OCI-LY3 (cell line): ENCODE measurements around the gene LHFPL2.

Experiments used
- H2AFZ ChIP-seq: fragments of 200-600, 300-600 bp; shearing (Covaris generic); 2 replicates; pipeline ENCODE4 v1.6.0; 2014; ENCODE audit warnings: antibody characterized with exemption, low read depth, low read length
- H3K27ac ChIP-seq: fragments of 200-600, 300-600 bp; sonication (generic); 2 replicates; pipeline ENCODE4 v1.5.1; 2014; ENCODE audit warnings: mild to moderate bottlenecking, low read length, moderate library complexity, mixed read lengths
- H3K27me3 ChIP-seq: fragments of 200-600, 300-600 bp; sonication (generic); 2 replicates; pipeline ENCODE4 v1.6.1; 2014; ENCODE audit warnings: low read depth, low read length, mixed read lengths
- H3K36me3 ChIP-seq: fragments of 200-600, 300-600 bp; sonication (generic); replicated peaks from 2 replicates; pipeline ENCODE3; 2014; ENCODE audit warnings: low read depth, low read length, mixed read lengths
- H3K4me1 ChIP-seq: fragments of 300-600, 200-600 bp; sonication (generic); 2 replicates; pipeline ENCODE4 v1.6.1; 2014; ENCODE audit warnings: low read length, mixed read lengths
- H3K4me2 ChIP-seq: fragments of 200-600, 300-600 bp; sonication (generic); 2 replicates; pipeline ENCODE4 v1.6.1; 2014; ENCODE audit warnings: low read length, mixed read lengths
- H3K4me3 ChIP-seq: fragments of 300-600, 200-600 bp; sonication (generic); 2 replicates; pipeline ENCODE4 v1.5.1; 2014; ENCODE audit warnings: antibody characterized with exemption, mild to moderate bottlenecking, low read length, moderate library complexity
- H3K79me2 ChIP-seq: fragments of 300-600, 200-600 bp; shearing (Covaris generic); 2 replicates; pipeline ENCODE4 v1.6.1; 2014; ENCODE audit warnings: mild to moderate bottlenecking, low read length, mixed read lengths
- H3K9ac ChIP-seq: fragments of 300-600, 200-600 bp; shearing (Covaris generic); 2 replicates; pipeline ENCODE4 v1.6.0; 2014; ENCODE audit warnings: mild to moderate bottlenecking, low read length, moderate library complexity
- H3K9me3 ChIP-seq: fragments of 200-600, 300-600 bp; shearing (Covaris generic); 2 replicates; pipeline ENCODE4 v1.6.1; 2014; ENCODE audit warnings: low read length, mixed read lengths; ENCODE audit not compliant: insufficient read depth
- H4K20me1 ChIP-seq: fragments of 200-600, 300-600 bp; sonication (generic); 2 replicates; pipeline ENCODE4 v1.6.1; 2016; ENCODE audit warnings: low read length, mixed read lengths; ENCODE audit not compliant: insufficient read depth
- EZH2phosphoT487 ChIP-seq: fragments of 200-600 bp; shearing (Covaris generic); IDR thresholded peaks from 2 replicates; pipeline ENCODE4 v1.6.1; 2018; ENCODE audit warnings: antibody characterized with exemption, mixed run types, low read depth
- TF ChIP-seq, protein P1 (sequence below): fragments of 200-600, 300-600 bp; sonication (generic); IDR thresholded peaks from 2 replicates; pipeline ENCODE4 v1.5.1; 2014; ENCODE audit warnings: antibody characterized with exemption, low read length, low read depth

LHFPL2 gene

DNA sequence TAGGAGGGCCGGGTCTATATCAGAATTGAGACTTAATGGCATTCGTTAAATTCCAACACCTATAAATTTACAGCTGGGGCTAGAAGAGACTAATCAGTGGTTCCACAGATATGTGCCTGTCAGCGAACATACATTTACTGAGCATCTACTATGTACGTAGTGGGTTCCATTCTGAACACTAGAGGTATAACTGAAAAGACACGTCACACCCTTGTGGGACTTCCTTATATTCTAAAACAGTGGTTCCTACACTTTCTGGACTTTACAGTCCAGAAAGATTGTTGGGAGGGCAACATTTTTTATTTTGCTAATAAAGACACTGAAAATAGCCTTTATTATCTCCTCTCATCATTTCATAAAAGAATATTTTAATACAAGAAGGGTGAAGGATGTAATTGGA is 147.7 kb downstream of the LHFPL2 start:
- Histone ChIP-seq H3K27me3 (0 out of 2 replicates have a peak, but pooled peaks cover 4% of the 10 kb centered on the region), H3K9me3 (no peaks in the 10 kb centered on the region), H3K4me3 (no peak overlapping the region), H3K36me3 (no peaks in the 10 kb centered on the region), H3K9ac (no peak overlapping the region), H3K4me2 (no peak overlapping the region), H3K79me2 (no peaks in the 10 kb centered on the region), H2AFZ (no peak overlapping the region), H3K27ac (no peak overlapping the region), H3K4me1 (no peaks in the 10 kb centered on the region), H4K20me1 (no peaks in the 10 kb centered on the region)
- TF ChIP-seq, protein P1, sequence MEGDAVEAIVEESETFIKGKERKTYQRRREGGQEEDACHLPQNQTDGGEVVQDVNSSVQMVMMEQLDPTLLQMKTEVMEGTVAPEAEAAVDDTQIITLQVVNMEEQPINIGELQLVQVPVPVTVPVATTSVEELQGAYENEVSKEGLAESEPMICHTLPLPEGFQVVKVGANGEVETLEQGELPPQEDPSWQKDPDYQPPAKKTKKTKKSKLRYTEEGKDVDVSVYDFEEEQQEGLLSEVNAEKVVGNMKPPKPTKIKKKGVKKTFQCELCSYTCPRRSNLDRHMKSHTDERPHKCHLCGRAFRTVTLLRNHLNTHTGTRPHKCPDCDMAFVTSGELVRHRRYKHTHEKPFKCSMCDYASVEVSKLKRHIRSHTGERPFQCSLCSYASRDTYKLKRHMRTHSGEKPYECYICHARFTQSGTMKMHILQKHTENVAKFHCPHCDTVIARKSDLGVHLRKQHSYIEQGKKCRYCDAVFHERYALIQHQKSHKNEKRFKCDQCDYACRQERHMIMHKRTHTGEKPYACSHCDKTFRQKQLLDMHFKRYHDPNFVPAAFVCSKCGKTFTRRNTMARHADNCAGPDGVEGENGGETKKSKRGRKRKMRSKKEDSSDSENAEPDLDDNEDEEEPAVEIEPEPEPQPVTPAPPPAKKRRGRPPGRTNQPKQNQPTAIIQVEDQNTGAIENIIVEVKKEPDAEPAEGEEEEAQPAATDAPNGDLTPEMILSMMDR = no peak
- no peak for TF ChIP-seq EZH2phosphoT487

- H2AFZ ChIP-seq = no peak overlapping the region
- no peak overlapping the region for H3K9ac ChIP-seq
- H3K27me3 ChIP-seq = 0 out of 2 replicates have a peak, but pooled peaks cover 4% of the 10 kb centered on the region
- no peaks in the 10 kb centered on the region for H3K9me3 ChIP-seq
- H3K79me2 ChIP-seq = no peaks in the 10 kb centered on the region
- H3K4me1 ChIP-seq = no peaks in the 10 kb centered on the region
- no peak overlapping the region for H3K4me2 ChIP-seq
- TF ChIP-seq EZH2phosphoT487 = no peak
- TF ChIP-seq, protein P1 = no peak
- no peaks in the 10 kb centered on the region for H3K36me3 ChIP-seq
- H3K27ac ChIP-seq = no peak overlapping the region
- no peak overlapping the region for H3K4me3 ChIP-seq
- H4K20me1 ChIP-seq = no peaks in the 10 kb centered on the region
Measured at GRCh38 chr5:78500028-78500427, 148.5 kb downstream of the LHFPL2 start.

DNA sequence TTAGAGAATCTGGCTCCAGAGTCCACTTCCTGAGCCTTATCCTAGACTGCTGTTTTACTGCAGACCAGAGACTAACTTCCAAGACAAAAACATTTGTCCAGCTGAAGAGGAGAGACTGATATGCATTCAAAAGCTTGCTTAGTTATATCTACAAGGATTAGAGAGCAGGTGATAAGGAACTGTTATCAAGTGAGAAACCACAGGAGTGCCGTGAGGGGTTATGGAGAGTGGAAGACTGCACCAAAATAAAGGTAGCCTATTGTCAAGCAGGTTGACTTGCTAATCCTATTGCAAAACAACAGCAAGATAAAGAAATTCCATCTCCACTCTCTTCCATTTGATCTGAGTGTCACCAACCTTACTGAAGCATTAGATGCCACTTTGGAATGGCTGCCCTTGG is 149.1 kb downstream of the LHFPL2 start:
- Histone ChIP-seq H3K27me3 (0 out of 2 replicates have a peak, but pooled peaks cover 4% of the 10 kb centered on the region), H3K4me3 (no peak overlapping the region), H3K79me2 (no peaks in the 10 kb centered on the region), H3K4me2 (no peak overlapping the region), H3K27ac (no peak overlapping the region), H3K9ac (no peak overlapping the region), H3K36me3 (no peaks in the 10 kb centered on the region), H2AFZ (no peak overlapping the region), H3K9me3 (no peaks in the 10 kb centered on the region), H3K4me1 (no peaks in the 10 kb centered on the region), H4K20me1 (no peaks in the 10 kb centered on the region)
- no peak for TF ChIP-seq EZH2phosphoT487
- TF ChIP-seq, protein P1 = no peak

GRCh38 chr5:78497573-78498533 is 150.7 kb downstream of the LHFPL2 start:
- Histone ChIP-seq H2AFZ (no peak overlapping the region), H3K9me3 (no peaks in the 10 kb centered on the region), H3K4me2 (no peak overlapping the region), H4K20me1 (no peaks in the 10 kb centered on the region), H3K27me3 (0 out of 2 replicates have a peak, but pooled peaks cover 4% of the 10 kb centered on the region), H3K9ac (no peak overlapping the region), H3K4me1 (no peaks in the 10 kb centered on the region), H3K4me3 (no peak overlapping the region), H3K36me3 (no peaks in the 10 kb centered on the region), H3K79me2 (no peaks in the 10 kb centered on the region), H3K27ac (no peak overlapping the region)
- TF ChIP-seq, protein P1 = no peak
- TF ChIP-seq EZH2phosphoT487 = no peak
